Osteocyte (in vitro differentiated cells): ENCODE results near the gene CPVL. TPM values are rescaled to one million over a fixed set of nuclear protein-coding genes. Genes with fewer than 3 reads are reported as not detected.

ENCODE experiments used
- DNase-seq: peaks from one replicate; pipeline ENCODE4 v3.0.0; 2021; ENCODE audit warnings: mixed read lengths; ENCODE audit not compliant: unreplicated experiment; ENCODE audit errors: extremely low spot score
- H3K27ac Mint-ChIP-seq: one replicate; pipeline ENCODE4 v1.8.0; 2021; ENCODE audit warnings: mild to moderate bottlenecking, mixed read lengths; ENCODE audit not compliant: unreplicated experiment
- H3K27me3 Mint-ChIP-seq: one replicate; pipeline ENCODE4 v1.8.0; 2021; ENCODE audit warnings: mixed read lengths; ENCODE audit not compliant: unreplicated experiment
- H3K36me3 Mint-ChIP-seq: one replicate; pipeline ENCODE4 v1.8.0; 2021; ENCODE audit warnings: mixed read lengths; ENCODE audit not compliant: unreplicated experiment
- H3K4me1 Mint-ChIP-seq: one replicate; pipeline ENCODE4 v1.8.0; 2021; ENCODE audit warnings: mixed read lengths; ENCODE audit not compliant: unreplicated experiment
- H3K4me3 Mint-ChIP-seq: one replicate; pipeline ENCODE4 v1.8.0; 2021; ENCODE audit warnings: mild to moderate bottlenecking, moderate library complexity, mixed read lengths; ENCODE audit not compliant: unreplicated experiment
- H3K9me3 Mint-ChIP-seq: one replicate; pipeline ENCODE4 v1.8.0; 2021; ENCODE audit warnings: mixed read lengths; ENCODE audit not compliant: unreplicated experiment
- total RNA-seq: library from RNA; stranded (reverse); gene quantifications from 2 replicates; pipeline ENCODE4 v1.2.1, GENCODE V29; 2021
- TF ChIP-seq, protein P1 (sequence below): fragments of 200-600 bp; sonication (generic); IDR thresholded peaks from 2 replicates; pipeline ENCODE4 v1.5.0; 2021; ENCODE audit warnings: antibody characterized with exemption, mild to moderate bottlenecking, moderate library complexity

CPVL gene
- total RNA-seq, 1 donor from 2014 or later: 2.0 TPM

- H3K9me3 Mint-ChIP-seq: peaks cover 8% of the 10 kb centered on the region
- no peak overlapping the region for H3K27ac Mint-ChIP-seq
- DNase-seq: no peak
- peaks cover 26% of the 10 kb centered on the region for H3K4me1 Mint-ChIP-seq
- H3K27me3 Mint-ChIP-seq: peaks cover 3% of the 10 kb centered on the region
- no peak overlapping the region for H3K4me3 Mint-ChIP-seq
- TF ChIP-seq, protein P1, sequence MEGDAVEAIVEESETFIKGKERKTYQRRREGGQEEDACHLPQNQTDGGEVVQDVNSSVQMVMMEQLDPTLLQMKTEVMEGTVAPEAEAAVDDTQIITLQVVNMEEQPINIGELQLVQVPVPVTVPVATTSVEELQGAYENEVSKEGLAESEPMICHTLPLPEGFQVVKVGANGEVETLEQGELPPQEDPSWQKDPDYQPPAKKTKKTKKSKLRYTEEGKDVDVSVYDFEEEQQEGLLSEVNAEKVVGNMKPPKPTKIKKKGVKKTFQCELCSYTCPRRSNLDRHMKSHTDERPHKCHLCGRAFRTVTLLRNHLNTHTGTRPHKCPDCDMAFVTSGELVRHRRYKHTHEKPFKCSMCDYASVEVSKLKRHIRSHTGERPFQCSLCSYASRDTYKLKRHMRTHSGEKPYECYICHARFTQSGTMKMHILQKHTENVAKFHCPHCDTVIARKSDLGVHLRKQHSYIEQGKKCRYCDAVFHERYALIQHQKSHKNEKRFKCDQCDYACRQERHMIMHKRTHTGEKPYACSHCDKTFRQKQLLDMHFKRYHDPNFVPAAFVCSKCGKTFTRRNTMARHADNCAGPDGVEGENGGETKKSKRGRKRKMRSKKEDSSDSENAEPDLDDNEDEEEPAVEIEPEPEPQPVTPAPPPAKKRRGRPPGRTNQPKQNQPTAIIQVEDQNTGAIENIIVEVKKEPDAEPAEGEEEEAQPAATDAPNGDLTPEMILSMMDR: no peak
- no peaks in the 10 kb centered on the region for H3K36me3 Mint-ChIP-seq
Measured at GRCh38 chr7:28990200-28990960, 156.0 kb downstream of the CPVL start.

DNA sequence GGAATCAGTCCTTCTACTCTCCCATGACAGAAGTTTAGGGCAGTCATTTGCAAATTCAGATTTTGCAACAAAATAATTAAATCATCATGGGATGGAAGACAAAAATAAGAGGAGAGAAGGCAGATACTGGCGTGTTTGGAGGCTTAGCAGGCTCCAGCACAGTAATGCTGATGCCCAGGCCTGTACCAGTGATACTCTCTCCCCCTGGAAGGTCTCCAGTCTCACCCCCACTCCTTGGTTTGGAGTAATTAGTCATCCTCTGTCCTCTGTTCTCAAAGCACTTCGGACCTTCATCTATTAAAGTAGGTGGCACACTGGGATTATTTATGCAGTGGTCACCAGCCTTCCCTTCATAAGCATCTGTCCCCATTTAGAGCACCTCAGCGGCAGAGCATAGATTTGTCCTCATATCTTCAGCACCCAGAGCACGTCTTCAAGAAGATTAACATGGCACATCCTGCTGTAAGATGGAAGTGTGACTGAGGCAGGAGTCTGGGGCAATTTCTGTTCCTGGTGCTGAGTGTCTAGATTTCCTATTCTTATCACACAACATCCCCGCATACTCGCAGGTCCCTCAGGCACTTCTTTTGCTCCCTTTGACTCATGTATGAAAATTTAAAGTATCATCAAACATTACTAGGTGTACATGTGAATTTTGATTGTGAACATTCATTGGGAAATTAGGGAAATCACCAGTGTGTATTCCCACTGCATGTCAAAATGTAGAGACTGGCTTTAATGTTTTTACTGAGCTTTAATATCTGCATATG lies 156.9 kb downstream of the CPVL start:
- DNase-seq: no peak
- H3K27me3 Mint-ChIP-seq: peaks cover 3% of the 10 kb centered on the region
- no peak overlapping the region for H3K4me3 Mint-ChIP-seq
- TF ChIP-seq, protein P1: no peak
- peak overlapping the region; percentile 3 for H3K27ac Mint-ChIP-seq
- no peaks in the 10 kb centered on the region for H3K36me3 Mint-ChIP-seq
- H3K9me3 Mint-ChIP-seq: peaks cover 8% of the 10 kb centered on the region
- H3K4me1 Mint-ChIP-seq: peaks cover 36% of the 10 kb centered on the region

- H3K4me1 Mint-ChIP-seq: peaks cover 40% of the 10 kb centered on the region
- no peak for DNase-seq
- no peaks in the 10 kb centered on the region for H3K36me3 Mint-ChIP-seq
- TF ChIP-seq, protein P1: no peak
- H3K9me3 Mint-ChIP-seq: peaks cover 8% of the 10 kb centered on the region
- no peak overlapping the region for H3K4me3 Mint-ChIP-seq
- H3K27ac Mint-ChIP-seq: peak overlapping the region; percentile 3
- peaks cover 3% of the 10 kb centered on the region for H3K27me3 Mint-ChIP-seq
Measured at GRCh38 chr7:28988810-28989209, 157.5 kb downstream of the CPVL start.

- Mint-ChIP-seq H3K4me1 (peaks cover 40% of the 10 kb centered on the region), H3K27me3 (peaks cover 1% of the 10 kb centered on the region), H3K9me3 (peaks cover 8% of the 10 kb centered on the region), H3K4me3 (no peak overlapping the region), H3K27ac (no peak overlapping the region), H3K36me3 (no peaks in the 10 kb centered on the region)
- TF ChIP-seq, protein P1: no peak
- DNase-seq: no peak
Measured at GRCh38 chr7:28988091-28988490, 158.2 kb downstream of the CPVL start.

GRCh38 chr7:28986765-28987110 lies 159.6 kb downstream of the CPVL start:
- no peak for DNase-seq
- no peak overlapping the region for H3K27ac Mint-ChIP-seq
- peaks cover 40% of the 10 kb centered on the region for H3K4me1 Mint-ChIP-seq
- H3K4me3 Mint-ChIP-seq: no peak overlapping the region
- peaks cover 8% of the 10 kb centered on the region for H3K9me3 Mint-ChIP-seq
- TF ChIP-seq, protein P1: no peak
- H3K36me3 Mint-ChIP-seq: no peaks in the 10 kb centered on the region
- H3K27me3 Mint-ChIP-seq: no peaks in the 10 kb centered on the region
